Measurements from ENCODE around the gene MAP6D1.
"Not testable (repeated sequence)": the region's sequence is repeated elsewhere in the genome, so short reads cannot be mapped to it uniquely, and the experiment has no call there.

MAP6D1 gene

DNA sequence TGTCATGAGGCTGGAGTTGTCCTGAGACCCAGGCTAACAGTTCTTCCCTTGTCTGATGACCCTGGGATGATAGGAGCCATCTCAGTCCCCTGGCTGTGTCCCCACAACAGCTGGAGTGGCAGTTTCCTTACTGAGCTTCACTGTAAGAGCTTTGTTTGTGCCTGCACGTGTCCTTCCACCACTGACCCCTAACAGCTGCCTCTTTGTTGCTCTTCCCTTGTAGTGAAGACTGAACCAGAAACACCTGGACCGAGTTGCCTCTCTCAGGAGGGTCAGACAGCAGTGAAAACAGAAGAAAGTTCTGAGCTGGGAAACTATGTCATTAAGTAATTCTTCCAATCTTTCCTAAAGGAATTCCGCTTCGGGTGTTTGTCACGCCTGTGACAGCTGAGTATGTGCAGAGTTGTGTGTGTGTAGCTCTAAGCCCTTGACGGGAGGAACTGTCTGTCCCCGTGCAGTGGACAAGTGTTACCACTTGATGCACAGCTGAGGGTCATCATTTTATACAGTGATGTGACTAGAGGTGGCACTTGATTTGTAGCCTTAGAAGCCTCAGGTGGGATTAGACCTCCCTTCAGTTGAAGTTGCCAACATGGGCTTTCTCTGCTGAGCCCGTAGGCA is 25.0 kb downstream of the MAP6D1 start:
- no peak for DNase-seq
- TF ChIP-seq POLR2A (IDR thresholded peaks at IDR 0.05; ENCODE audit: low read length) (no peak), GATA1 (IDR thresholded peaks at IDR 0.05; ENCODE audit: low read depth, low read length) (no peak)

GRCh38 chr3:183799461-183799860 is 25.9 kb downstream of the MAP6D1 start:
- no peak for TF ChIP-seq GATA1 (IDR thresholded peaks at IDR 0.05; ENCODE audit: low read depth, low read length)
- TF ChIP-seq POLR2A (IDR thresholded peaks at IDR 0.05; ENCODE audit: low read length), result no peak
- peak; percentile 8 to 64 for DNase-seq

GRCh38 chr3:183797996-183798395 is 27.4 kb downstream of the MAP6D1 start:
- no peak for DNase-seq
- TF ChIP-seq GATA1 (IDR thresholded peaks at IDR 0.05; ENCODE audit: low read depth, low read length) (no peak), POLR2A (IDR thresholded peaks at IDR 0.05; ENCODE audit: low read length) (no peak)

DNA sequence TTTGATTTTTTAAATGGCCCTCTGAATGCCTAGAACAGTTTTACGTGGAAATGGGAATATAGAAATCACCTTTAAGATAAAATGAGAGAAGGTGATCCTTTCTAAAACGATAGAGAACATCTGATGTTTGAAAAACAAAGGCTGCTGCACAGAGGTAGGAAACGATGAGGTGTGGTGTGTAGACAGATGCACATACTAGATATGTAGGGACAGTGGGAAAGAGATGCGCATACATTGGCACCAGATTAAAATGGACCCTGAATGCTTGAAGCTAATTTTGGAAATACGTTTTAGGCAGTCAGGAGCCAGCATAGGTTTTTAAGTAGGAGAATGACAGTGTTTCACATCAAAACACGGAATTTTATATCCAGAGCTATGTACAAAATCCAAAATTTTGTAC is 29.0 kb downstream of the MAP6D1 start:
- no peak for DNase-seq
- TF ChIP-seq GATA1 (IDR thresholded peaks at IDR 0.05; ENCODE audit: low read depth, low read length) (no peak), POLR2A (IDR thresholded peaks at IDR 0.05; ENCODE audit: low read length) (no peak)

DNA sequence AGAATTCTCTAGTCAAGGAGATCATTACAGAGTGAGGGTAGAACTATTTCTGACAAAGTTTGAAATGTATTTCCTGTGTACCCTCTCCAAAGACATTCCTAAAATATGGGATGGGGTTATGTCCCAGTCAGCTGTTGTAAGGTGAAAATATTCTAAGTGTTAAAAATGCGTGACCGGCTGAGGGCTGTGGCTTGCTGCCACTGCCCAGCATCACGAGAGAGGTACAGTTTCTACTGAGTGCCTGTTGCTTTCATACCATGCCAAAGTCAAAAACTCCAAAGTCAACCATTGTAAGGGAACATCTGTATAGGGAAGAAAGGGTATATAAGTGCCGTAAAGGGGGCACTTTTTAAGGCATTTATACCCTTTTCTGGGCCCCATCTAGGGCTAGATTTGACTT is 30.9 kb downstream of the MAP6D1 start:
- DNase-seq, result no peak
- TF ChIP-seq POLR2A (IDR thresholded peaks at IDR 0.05; ENCODE audit: low read length) (no peak), GATA1 (IDR thresholded peaks at IDR 0.05; ENCODE audit: low read depth, low read length) (no peak)

DNA sequence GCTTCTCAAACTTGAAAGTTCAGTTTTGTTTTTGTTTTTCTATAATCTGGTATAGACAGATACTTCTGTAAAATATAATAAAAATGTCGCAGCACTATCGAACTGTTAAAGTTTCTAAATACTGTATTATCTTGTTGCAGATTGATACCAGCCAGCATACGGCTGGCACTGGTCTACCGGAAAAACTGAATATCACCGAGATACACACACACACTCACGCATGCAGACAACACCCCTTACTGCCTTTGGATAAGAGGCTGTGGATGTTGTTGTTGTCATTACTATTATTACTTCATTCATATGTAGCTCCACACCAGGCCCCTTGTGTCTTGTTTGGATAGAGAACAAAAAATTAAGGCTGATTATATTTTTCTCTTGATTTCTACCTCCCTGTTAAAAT is 32.4 kb downstream of the MAP6D1 start:
- DNase-seq, result peak in 1 of 2 experiments; percentile 46
- no peak for TF ChIP-seq POLR2A (IDR thresholded peaks at IDR 0.05; ENCODE audit: low read length)
- TF ChIP-seq GATA1 (IDR thresholded peaks at IDR 0.05; ENCODE audit: low read depth, low read length), result no peak

GRCh38 chr3:183790700-183791099 is 34.7 kb downstream of the MAP6D1 start:
- no peak for DNase-seq
- TF ChIP-seq POLR2A (IDR thresholded peaks at IDR 0.05; ENCODE audit: low read length) (no peak), GATA1 (IDR thresholded peaks at IDR 0.05; ENCODE audit: low read depth, low read length) (no peak)

DNA sequence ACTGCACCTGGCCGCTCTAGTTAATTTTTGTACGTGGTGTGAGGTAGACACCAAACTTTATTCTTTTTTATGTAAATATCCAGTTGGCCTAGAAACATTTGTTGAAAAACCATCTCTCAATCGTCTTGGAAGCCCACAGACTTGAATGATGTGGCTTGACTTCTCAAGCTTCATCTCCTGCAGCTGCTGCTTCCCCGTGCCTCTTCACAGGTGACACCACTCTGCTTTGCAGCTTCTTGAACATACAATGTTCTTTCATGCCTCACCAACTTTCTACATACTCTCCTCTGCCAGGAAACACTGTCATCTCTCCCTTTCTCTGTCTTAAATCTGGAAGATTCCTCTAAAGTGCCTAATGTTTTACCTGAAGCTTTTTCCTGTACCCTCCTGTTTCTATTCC is 35.6 kb downstream of the MAP6D1 start:
- DNase-seq, result no peak
- TF ChIP-seq GATA1 (IDR thresholded peaks at IDR 0.05; ENCODE audit: low read depth, low read length) (no peak), POLR2A (IDR thresholded peaks at IDR 0.05; ENCODE audit: low read length) (no peak)

DNA sequence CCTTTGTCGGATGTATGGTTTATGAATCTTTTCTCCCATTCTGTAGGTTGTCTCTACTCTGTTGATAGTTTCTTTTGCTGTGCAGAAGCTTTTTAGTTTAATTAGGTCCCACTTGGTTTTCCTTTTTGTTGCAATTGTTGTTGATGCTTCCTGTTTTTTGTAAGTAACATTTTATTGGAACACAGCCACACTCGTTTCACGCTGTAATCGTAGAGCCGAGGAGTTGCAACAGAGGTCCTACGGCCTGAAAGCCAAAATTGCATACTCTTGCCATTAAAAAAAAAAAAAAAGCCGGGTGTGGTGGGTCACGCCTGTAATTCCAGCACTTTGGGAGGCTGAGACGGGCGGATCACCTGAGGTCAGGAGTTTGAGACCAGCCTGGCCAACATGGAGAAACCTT is 40.9 kb downstream of the MAP6D1 start:
- not testable (repeated sequence) for DNase-seq

DNA sequence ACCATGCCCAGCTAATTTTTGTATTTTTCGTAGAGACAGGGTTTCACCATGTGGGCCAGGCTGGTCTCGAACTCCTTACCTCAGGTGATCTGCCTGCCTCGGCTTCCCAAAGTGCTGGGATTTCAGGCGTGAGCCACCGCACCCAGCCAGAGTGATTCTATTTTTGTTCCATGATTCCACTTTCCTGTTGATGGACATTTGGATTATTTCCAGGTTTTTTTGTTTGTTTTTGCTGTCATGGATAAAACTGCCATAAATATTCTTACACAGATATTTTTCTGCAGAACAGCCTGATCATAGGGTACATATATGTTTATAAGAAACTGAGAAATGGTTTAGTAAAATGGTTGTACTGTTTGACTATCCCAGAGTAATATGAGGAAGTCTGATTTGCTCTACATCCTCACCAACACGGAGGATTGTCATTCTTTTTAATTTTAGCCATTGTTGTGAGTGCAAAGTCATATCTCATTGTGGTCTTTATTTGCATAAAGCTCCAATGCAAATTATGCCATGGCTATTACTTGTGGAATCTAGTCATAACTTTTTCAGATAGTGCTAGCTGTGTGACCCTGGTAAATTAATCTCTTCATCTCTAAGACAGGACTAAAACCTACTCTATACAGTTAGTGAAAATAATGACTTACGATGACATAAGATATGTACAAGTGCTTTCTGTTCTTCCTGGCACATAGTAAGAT is 42.7 kb downstream of the MAP6D1 start:
- no peak for DNase-seq
- TF ChIP-seq GATA1 (IDR thresholded peaks at IDR 0.05; ENCODE audit: low read depth, low read length) (no peak), POLR2A (IDR thresholded peaks at IDR 0.05; ENCODE audit: low read length) (no peak)

- TF ChIP-seq POLR2A (IDR thresholded peaks at IDR 0.05; ENCODE audit: low read length) (no peak), GATA1 (IDR thresholded peaks at IDR 0.05; ENCODE audit: low read depth, low read length) (no peak)
- no peak for DNase-seq
Measured at GRCh38 chr3:183781246-183781645, 44.1 kb downstream of the MAP6D1 start.

DNA sequence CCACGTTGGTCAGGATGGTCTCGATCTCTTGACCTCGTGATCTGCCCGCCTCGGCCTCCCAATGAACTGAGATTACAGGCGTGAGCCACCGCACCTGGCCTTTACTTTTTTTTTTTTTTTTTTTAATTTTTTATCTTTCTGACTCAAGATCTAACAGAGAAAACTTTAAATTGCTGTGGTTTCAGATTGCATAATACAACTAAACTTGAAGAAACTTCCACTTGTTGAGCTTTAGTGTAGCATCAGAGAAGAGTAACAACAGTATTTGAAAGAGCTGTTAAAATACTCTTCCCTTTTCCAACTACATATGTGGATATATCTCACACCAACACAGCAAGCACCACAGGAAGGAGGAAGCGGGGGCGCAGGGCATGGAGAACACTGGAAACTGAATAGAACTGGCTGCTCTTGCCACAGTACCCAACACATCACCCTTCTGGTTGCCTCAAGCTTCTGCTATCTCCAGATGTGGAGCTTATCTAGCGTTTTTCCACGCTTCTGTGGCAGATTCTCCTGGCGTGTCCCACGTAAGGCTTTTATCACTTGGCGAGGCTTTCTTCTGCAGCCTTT is 45.4 kb downstream of the MAP6D1 start:
- peak in 1 of 2 experiments; percentile 25 for DNase-seq
- TF ChIP-seq POLR2A (IDR thresholded peaks at IDR 0.05; ENCODE audit: low read length) (no peak), GATA1 (IDR thresholded peaks at IDR 0.05; ENCODE audit: low read depth, low read length) (no peak)

DNA sequence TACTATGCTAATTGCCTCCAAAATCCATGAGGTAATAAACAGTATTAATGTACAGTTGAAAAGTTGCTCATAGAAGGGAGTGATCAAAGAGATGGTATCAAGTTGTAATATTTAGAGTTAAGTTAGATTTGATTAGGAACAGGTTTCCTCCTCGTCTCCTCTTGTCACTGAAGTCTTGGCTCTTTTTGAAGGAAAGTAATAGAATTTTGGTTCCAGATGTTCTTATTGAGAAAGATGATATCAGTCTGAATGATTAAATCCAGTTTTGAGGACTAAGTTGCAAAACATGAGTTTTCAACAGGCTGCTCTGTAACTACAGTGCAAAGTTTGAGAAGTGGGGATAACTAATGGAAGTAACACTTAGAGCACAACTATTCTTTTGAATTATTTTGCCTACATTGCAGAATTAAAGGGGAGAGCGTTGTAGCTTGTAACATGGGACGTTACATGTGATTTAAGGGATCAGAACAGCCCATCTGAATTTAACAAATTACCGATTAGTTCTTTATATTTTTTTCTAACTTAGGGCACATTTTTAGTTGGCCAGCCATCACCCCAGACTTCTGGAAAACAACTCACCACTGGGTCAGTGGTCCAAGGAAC is 48.3 kb downstream of the MAP6D1 start:
- TF ChIP-seq POLR2A (IDR thresholded peaks at IDR 0.05; ENCODE audit: low read length), result no peak
- no peak for TF ChIP-seq GATA1 (IDR thresholded peaks at IDR 0.05; ENCODE audit: low read depth, low read length)
- no peak for DNase-seq

DNA sequence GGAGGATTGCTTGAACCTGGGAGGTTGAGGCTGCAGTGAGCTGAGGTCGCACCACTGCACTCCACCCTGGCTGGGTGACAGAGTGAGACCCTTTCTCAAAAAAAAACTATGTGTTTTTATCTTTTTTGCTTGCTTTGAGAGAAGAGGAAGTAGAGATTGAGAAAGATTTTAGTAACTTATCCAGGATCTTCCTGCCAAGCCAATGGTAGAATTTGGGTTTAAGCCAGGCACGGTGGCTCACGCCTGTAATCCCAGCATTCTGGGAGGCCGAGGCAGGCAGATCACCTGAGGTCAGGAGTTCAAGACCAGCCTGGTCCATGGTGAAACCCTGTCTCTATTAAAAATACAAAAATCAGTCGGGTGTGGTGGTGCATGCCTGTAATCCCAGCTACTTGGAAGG is 48.9 kb downstream of the MAP6D1 start:
- DNase-seq, result not testable (repeated sequence)

GRCh38 chr3:183775781-183776180 is 49.6 kb downstream of the MAP6D1 start:
- DNase-seq, result no peak

More at GRCh38 chr3:183775781-183776180, 49.6 kb downstream of the MAP6D1 start:
- TF ChIP-seq GATA1 (IDR thresholded peaks at IDR 0.05; ENCODE audit: low read depth, low read length) (no peak), POLR2A (IDR thresholded peaks at IDR 0.05; ENCODE audit: low read length) (no peak)

All from erythroblast (primary cell).